ENCODE measurements around the gene TRIM37.
"Not testable (repeated sequence)": the region's sequence is repeated elsewhere in the genome, so short reads cannot be mapped to it uniquely, and the experiment has no call there.

The TRIM37 gene

GRCh38 chr17:58985971-58986370 is 120.7 kb downstream of the TRIM37 start:
- DNase-seq: no peak

- DNase-seq: no peak
These were observed 121.3 kb downstream of the TRIM37 start for GRCh38 chr17:58985367-58985766.

GRCh38 chr17:58982626-58983025 is 124.1 kb downstream of the TRIM37 start:
- DNase-seq: no peak

GRCh38 chr17:58980706-58981481 is 125.8 kb downstream of the TRIM37 start:
- DNase-seq: no peak

- no peak for DNase-seq
These were observed 130.1 kb downstream of the TRIM37 start for GRCh38 chr17:58976541-58976940.

GRCh38 chr17:58974354-58974753 is 132.3 kb downstream of the TRIM37 start:
- DNase-seq: no peak

- DNase-seq: no peak
These were observed 135.8 kb downstream of the TRIM37 start for GRCh38 chr17:58970609-58971450.

- DNase-seq: no peak
These were observed 137.1 kb downstream of the TRIM37 start for GRCh38 chr17:58969612-58970011.

- DNase-seq: no peak
These were observed 137.5 kb downstream of the TRIM37 start for GRCh38 chr17:58969156-58969555.

GRCh38 chr17:58968426-58969061 is 138.1 kb downstream of the TRIM37 start:
- DNase-seq: no peak

GRCh38 chr17:58966208-58966607 is 140.5 kb downstream of the TRIM37 start:
- DNase-seq: no peak

- DNase-seq: no peak
These were observed 141.5 kb downstream of the TRIM37 start for GRCh38 chr17:58965221-58965620.

GRCh38 chr17:58960068-58960467 is 146.6 kb downstream of the TRIM37 start:
- DNase-seq: peak; percentile 69

GRCh38 chr17:58957725-58958073 is 149.0 kb downstream of the TRIM37 start:
- not testable (repeated sequence) for DNase-seq

- DNase-seq: no peak
These were observed 149.5 kb downstream of the TRIM37 start for GRCh38 chr17:58956997-58957724.

- not testable (repeated sequence) for DNase-seq
These were observed 152.3 kb downstream of the TRIM37 start for GRCh38 chr17:58954358-58954757.

- DNase-seq: no peak
These were observed 158.9 kb downstream of the TRIM37 start for GRCh38 chr17:58947824-58948223.

GRCh38 chr17:58947411-58947810 is 159.3 kb downstream of the TRIM37 start:
- DNase-seq: no peak

GRCh38 chr17:58944166-58944565 is 162.5 kb downstream of the TRIM37 start:
- DNase-seq: no peak

- DNase-seq: no peak
These were observed 170.4 kb downstream of the TRIM37 start for GRCh38 chr17:58936295-58936694.

GRCh38 chr17:58932956-58933355 is 173.7 kb downstream of the TRIM37 start:
- no peak for DNase-seq
